DOHH2 (cell line): ENCODE data around the gene NUPR1.

Experiments
- EZH2phosphoT487 ChIP-seq: fragments of 200-600 bp; sonication (generic); IDR thresholded peaks from 2 replicates; pipeline ENCODE4 v1.6.1; 2017; ENCODE audit warnings: borderline replicate concordance, mild to moderate bottlenecking, antibody characterized with exemption, low read length, moderate library complexity, mixed read lengths
- TF ChIP-seq, protein P1 (sequence below): fragments of 200-600 bp; sonication (generic); IDR thresholded peaks from one replicate; pipeline ENCODE4 v1.5.1; 2014; ENCODE audit warnings: antibody characterized with exemption, mild to moderate bottlenecking, low read depth, low read length; ENCODE audit not compliant: poor library complexity, severe bottlenecking

DNA sequence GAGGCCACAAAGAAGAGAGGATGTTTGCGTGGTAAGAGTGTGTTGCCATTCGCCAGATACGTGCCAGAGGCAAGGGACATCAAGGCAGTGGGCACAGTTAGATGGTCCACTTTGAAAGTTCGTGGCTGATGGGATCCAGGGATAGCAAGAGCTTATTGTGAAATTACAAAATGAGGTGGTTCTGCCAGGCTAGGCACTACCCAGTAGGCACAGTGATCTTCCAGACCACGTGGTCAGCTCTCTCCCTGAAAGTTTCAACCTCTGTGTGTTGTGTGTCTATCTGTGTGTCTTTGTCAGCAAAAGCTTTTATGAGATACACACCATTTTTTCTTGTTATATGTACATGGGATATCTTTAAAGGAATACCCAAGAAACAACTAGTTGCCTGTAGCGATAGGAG is 24.4 kb upstream of the NUPR1 start:
- TF ChIP-seq, protein P1, sequence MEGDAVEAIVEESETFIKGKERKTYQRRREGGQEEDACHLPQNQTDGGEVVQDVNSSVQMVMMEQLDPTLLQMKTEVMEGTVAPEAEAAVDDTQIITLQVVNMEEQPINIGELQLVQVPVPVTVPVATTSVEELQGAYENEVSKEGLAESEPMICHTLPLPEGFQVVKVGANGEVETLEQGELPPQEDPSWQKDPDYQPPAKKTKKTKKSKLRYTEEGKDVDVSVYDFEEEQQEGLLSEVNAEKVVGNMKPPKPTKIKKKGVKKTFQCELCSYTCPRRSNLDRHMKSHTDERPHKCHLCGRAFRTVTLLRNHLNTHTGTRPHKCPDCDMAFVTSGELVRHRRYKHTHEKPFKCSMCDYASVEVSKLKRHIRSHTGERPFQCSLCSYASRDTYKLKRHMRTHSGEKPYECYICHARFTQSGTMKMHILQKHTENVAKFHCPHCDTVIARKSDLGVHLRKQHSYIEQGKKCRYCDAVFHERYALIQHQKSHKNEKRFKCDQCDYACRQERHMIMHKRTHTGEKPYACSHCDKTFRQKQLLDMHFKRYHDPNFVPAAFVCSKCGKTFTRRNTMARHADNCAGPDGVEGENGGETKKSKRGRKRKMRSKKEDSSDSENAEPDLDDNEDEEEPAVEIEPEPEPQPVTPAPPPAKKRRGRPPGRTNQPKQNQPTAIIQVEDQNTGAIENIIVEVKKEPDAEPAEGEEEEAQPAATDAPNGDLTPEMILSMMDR = no peak
- no peak for TF ChIP-seq EZH2phosphoT487
